ENCODE data around the gene IGFN1.
"Not testable (repeated sequence)": the region's sequence is repeated elsewhere in the genome, so short reads cannot be mapped to it uniquely, and the experiment has no call there.

Gene IGFN1

DNA sequence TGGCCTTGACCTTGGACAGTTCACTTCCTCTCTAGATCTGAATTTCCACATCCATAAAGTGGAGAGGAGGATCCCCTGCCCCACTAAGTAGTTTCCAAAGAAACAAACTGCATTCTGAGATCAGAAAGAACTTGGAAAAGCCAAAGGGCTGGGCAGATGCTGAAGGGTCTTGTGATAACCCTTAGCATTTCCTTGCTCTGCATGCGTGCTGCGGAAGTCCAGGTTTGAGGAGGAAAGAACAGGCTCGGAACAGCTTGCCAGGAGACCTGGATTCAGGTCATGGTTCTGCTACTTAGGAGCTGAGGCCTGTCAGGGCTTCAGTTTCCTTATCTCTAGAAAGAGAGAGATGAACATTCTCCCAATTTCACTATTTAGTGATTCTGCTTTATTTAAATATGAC is 27.2 kb downstream of the IGFN1 start:
- no peak for DNase-seq (ENCODE audit: low spot score)

DNA sequence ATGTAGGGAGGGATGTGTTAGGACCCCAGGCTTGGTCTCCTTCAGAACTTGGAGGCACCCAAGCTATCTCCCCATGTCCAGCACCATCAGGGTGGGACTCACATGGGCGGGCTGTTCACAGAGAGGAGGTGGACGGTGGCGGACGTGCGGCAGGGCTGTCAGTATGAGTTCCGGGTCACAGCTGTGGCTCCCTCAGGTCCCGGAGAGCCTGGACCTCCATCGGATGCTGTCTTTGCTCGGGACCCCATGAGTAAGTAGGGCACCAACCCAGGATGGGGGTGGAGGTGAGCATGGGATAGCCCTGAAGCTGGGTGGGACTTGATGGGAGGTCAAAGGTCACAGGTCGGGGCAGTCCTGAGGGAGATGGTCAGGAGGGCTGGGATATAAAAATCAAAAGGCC is 27.8 kb downstream of the IGFN1 start:
- no peak for DNase-seq (ENCODE audit: low spot score)

DNA sequence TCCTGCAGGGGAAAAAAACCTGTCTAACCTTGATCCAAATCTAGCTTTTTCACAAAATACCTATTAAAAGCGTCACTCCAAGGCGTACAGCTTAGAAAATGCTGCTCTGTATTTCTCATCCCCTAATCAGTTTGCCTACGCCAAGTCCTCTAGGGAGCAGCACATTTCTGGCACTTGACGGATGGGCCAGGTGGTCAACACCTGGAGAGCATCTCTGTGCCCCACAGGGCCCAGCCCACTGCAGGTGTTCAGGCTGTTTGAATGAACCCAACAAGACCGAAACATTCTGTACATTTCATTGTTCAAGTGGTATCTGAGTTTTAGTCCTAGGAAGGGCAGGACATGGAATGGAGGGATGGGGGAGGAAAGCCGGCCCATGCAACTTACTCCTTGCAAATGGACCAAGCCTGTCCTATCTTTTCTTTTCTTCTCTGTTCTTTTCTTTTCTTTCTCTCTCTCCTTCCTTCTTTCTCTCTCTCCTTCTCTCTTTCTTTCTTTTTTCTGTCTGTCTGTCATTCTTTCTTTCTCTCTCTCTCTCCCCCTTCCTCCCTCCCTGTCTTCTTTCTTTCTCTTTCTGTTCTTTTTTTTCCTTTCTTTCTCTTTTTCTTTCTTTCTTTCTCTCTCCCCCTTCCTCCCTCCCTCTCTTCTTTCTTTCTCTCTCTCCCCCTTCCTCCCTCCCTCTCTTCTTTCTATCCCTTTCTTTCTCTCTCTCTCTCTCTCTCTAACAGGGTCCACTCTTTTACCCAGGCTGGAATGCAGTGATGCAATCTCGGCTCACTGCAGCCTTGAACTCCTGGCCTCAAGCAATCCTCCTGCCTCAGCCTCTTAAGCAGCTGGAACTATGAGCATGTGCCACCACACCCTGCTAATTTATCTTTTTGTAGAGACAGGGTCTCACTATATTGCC is 29.1 kb downstream of the IGFN1 start:
- DNase-seq (ENCODE audit: low spot score): no peak

DNA sequence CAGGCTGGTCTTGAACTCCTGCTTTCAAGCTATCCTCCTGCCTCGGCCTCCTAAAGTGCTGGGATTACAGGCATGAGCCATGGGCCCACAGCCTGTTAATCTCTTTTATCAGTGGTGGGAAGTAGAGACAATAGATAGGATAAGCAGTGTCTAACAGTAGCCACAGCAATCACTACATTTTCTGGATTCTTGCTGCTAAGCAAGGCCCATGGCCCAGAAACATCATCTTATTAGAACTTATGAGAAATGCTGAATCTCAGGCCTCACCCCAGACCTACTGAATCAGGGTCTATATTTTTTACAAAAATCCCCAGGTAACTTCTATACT is 29.7 kb downstream of the IGFN1 start:
- DNase-seq (ENCODE audit: low spot score): no peak

DNA sequence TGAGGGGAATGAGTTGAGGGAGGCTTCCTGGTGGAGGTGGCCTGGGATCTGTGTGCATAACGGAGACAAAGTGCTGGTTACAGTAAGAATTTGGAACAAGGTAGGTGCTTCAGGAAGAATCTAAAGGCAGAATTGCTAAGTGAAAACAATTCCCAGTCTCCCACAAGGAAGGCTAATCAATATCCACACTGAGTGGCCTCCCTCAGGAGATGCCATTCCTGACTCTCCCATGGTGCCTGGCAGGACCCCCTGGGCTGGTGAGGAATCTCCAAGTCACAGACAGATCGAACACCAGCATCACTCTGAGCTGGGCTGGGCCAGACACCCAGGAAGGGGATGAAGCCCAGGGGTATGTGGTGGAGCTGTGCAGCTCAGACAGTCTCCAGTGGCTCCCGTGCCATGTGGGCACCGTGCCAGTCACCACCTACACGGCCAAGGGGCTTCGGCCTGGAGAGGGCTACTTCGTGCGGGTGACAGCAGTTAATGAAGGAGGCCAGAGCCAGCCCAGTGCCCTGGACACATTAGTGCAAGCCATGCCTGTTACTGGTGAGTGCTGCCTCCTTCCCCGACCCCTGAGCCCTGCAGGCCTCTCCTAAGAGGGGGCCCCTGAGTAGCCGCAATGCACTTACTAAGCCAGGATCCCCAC is 30.7 kb downstream of the IGFN1 start:
- no peak for DNase-seq (ENCODE audit: low spot score)

DNA sequence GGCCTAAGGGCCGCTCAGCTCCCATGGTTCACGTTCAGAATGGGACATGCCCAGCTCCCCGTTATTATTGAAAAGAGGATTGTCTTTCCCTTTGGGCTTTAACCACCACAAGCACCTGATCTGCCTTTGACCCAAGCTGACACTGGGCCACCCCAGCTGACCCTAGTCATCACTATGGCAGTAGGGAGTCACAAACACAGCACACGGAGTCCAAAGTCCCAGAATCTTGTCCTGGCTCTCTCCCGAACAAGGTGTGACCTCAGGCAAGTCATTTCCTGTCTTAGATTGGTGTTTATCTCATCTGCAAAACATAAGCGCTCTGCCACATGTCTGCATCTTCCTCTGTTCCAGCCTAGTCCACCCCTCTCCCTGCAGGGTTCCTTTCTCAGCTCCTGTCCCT is 31.5 kb downstream of the IGFN1 start:
- no peak for DNase-seq (ENCODE audit: low spot score)

DNA sequence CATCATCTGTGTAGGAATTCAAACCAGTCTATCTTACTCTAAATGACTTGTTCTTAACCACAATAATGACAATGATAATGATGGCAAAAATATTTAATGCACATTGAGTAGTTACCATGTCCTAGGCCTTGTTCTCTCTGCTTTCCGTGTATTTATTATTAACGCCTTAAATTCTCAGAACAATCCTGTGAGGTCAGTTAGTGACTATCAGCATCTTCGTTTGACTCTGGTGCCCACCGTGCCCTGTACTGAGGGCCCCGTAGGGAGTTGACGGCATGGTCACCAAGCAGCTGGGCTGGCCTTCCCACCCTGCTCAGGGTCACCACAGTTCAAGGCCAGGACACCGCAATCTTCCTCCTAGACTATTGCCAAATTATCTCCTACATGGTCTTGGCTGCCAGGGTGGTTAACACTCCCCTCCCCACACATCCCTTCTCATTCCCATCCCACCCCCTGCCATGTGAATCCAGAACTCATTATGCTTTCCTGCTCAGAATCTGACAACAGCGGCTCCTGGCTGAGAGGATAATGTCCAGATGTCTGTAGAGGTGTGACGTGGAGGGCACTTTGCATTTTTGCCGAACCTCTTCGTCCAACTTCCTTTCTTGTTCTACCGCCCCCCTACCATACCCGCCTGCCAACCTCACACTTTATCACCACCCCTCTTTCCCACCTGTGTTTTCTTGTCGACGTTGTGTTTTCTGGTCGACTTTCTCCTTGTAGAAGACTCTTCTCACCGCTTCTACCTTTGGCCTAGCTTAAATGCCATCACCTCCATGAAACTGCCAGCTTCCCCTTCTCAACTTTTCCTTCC is 33.4 kb downstream of the IGFN1 start:
- no peak for DNase-seq (ENCODE audit: low spot score)

DNA sequence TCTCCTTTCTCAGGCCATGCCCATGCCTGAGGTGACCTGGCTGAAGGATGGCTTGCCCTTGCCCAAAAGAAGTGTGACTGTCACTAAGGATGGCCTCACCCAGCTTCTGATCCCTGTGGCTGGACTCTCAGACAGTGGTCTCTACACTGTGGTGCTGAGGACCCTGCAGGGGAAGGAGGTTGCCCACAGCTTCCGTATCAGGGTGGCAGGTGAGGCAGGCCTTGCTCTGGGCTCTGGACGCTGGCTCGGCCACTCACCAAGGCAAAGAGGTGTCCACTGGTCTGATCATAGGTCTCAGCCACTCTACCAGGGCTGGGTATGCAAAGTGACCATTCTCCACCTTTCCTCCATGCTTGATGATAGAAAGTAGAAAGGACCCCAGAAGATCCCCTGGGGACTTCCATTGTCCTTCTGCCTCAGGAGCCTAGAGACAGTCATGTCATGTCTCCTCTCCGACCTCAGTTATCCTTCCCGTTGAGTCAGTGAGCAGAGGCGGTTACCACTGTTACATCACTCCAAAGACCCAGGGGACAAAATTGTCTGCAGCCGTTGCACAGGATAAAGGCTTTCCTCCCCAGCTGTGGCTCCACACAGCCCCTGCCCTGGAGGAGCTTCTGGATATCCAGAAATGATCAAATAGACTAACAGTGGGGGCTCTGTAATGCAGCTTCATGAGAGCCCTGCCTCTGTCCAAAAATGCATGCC is 34.2 kb downstream of the IGFN1 start:
- no peak for DNase-seq (ENCODE audit: low spot score)

DNA sequence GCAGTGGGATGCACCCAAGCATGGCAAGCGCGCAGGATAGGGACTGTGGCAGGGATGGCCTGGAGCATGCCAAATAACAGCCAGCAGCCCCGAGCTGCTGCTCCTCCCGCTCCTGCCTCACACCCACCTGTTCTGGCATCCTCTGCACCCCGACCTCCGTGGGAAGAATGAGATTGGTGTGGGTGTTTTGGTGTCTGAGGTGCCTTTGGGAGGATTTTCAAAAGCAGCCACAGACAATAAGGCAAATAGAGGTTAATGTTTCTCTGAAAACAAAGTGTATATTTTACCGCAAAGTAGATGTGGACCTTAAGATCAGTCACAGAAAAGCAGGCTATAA is 35.5 kb downstream of the IGFN1 start:
- DNase-seq (ENCODE audit: low spot score): no peak

DNA sequence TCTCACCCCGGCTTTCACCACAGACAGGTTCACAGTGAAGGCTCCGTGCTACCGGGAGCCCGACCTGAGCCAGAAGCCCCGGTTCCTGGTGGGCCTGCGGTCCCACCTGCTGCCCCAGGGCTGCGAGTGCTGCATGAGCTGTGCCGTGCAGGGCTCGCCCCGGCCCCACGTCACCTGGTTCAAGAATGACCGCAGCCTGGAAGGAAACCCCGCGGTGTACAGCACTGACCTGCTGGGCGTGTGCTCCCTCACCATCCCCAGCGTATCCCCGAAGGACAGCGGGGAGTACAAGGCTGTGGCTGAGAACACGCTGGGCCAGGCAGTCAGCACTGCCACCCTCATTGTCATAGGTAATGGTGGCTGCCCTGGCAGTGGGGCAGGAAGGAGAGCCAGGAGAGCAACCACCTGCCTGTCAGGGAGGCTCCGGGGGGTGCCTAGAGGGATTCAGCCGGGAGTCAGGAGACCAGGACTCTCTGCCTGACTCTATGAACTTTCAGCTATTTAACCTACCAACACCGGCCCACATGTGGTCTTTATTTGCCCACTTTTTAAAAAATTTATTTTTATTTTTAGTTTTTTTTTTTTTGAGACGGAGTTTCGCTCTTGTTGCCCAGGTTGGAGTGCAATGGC is 36.4 kb downstream of the IGFN1 start:
- DNase-seq (ENCODE audit: low spot score): no peak

DNA sequence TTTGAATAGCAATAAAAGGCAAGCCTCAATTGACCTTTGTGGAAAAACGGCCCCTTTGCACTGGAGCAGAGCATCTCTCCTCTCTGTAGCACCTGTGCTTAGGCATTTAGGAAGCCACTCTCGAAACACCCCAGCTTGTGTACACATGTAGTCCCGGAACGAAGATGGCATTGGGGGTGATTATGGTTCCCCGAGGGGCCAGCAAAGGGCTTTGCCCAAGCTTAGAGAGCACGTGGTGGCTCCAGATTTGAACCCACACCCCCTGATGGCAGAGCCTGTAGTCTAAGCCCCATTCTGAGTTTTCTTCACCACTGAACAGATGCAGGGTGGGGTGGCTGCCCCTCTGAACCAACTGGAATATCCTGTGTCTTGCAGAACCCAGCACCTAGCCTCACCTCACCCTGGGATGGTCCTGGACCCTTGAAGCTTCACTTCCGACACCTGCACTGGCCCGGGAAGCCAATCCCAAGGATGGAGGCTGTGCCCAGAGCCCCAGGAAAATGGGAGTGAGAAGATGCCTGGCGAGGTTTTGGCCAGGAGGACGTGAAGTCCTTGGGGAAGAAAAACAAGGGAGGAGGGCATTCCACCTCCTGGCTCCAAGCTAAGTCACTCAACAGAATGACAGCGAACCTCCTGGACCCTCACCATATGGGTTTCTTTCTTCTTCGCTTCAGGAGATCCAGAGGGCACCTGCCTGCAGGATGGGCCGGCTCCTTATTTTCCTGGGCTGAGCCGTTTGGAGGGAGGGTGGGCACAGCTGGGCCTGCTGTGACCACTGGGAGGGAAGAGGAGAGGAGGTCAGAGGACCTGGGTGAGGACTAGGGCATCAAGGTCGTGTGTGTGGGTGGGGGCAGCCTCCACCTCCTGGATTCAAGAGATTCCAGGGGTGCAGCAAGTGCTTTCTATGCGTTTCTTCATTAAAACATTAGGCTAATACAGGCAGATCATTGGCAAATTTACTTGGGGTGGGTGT is 37.7 kb downstream of the IGFN1 start:
- DNase-seq (ENCODE audit: low spot score): no peak

DNA sequence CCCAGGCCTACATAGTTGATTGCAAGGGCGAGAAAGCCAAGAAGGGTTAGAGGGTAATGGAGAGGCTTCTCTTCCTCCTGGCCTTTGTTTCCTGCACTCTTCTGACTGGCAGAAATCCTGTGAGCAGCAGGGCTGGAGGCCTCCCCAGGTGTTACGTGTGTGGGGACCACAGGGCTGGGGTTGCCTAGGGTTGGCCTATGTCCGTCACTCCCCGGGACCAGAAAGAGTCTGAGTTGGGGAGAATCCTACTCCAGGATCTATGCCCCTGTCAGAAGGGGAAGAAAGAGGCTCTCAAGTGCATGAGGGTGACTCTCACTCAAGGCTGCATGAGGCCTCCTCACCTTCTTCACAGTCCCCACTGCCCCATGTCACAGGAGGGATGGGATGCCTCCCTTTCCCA is 38.5 kb downstream of the IGFN1 start:
- DNase-seq (ENCODE audit: low spot score): no peak

DNA sequence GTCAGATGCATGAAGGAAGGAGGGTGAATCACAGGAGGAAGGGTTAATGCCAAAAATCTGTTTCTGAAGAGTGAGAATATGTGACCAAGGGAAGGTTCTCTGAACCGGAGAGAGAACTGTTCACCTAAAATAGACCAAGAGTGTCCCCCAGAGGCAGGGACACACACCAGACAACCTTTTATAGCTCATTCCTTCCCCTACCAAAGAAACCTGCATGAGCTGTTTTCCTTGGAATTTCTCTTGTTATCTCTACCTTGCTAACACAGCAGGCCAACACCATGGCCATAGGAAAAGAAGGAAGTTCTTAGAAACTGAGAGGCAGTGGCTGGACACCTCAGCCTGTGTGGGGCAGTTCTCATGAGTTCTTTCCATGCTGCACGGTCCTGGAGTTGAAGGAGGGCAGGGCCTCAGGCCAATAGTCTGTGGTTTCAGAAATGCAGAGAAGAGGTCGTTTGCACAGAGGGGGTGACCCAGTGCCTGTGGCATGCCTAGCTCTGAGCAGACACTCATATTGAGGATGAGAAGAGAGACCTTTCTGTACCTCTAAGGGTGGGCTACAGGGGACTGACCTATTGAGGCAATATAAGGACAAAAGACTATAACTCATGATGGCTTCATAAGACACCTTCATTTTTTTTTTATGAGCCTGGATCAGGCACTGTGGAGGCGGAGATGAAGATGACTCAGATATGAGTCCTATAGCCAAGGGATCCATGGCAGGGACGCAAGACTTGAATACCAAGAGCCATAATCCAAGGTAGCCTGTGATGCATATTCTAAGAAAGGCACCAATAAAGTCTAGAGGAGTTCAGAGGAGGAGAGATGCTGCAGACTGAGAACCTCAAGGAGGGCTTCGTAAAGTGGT is 39.4 kb downstream of the IGFN1 start:
- no peak for DNase-seq (ENCODE audit: low spot score)

DNA sequence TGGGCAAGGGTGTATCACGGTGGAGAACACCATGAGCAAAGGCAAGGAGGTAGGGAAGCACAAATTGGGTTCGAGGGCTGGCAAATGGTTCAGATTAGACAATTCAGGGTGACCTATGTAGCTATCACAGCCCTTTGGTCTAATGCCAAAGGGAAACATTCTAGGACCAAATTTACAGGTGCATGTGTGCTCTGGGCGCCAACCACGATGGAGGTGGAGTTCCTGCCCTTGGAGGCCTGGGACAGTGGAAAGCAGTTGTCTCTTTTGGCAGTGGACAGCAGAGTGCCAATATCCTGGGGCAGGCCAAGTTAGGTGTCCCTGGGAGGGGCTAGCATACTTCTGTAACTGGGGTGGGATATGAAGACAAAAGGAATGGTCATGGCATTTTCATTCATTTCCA is 40.1 kb downstream of the IGFN1 start:
- DNase-seq (ENCODE audit: low spot score): no peak

DNA sequence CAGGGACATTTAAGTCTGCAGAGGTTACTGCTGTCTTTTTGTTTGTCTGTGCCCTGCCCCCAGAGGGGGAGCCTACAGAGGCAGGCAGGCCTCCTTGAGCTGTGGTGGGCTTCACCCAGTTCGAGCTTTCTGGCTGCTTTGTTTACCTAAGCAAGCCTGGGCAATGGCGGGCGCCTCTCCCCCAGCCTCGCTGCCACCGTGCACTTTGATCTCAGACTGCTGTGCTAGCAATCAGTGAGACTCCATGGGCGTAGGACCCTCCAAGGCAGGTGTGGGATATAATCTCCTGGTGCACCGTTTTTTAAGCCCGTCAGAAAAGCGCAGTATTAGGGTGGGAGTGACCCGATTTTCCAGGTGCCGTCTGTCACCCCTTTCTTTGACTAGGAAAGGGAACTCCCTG is 49.0 kb downstream of the IGFN1 start:
- DNase-seq (ENCODE audit: low spot score): not testable (repeated sequence)

DNA sequence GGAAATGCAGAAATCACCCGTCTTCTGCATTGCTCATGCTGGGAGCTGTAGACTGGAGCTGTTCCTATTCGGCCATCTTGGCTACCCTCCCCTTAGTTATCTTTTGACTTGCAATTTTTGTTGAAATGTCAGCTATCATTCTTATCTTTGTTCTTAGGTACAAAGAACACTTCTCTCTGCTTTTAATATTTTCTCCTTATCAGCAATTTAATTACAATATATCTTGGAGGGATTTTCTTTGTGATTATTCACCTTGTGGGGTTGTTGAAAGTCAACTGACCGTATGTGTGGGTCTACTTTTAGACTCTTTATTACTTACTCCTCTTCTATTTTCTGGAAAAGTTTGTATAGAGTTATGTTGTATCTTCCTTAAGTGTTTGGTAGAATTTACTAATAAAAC is 49.5 kb downstream of the IGFN1 start:
- no peak for DNase-seq (ENCODE audit: low spot score)

DNA sequence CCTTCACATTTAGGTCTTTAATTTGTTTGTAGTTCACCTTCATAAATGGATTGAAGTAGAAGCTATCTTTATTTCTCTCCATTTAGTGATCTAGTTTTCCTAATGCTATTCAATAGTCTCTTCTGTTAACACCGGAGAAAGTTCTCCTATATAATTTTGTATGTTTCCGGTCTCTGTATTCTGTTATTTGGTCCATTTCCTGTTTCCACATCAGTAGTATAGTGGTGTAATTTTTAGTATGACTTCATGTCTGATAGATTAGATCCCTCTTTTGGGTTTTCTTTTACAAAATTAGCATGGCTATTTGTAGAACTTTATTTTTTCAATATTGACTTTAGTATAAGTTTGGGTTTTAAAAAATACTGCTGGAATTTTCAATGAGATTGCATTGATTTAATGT is 51.1 kb downstream of the IGFN1 start:
- no peak for DNase-seq (ENCODE audit: low spot score)

DNA sequence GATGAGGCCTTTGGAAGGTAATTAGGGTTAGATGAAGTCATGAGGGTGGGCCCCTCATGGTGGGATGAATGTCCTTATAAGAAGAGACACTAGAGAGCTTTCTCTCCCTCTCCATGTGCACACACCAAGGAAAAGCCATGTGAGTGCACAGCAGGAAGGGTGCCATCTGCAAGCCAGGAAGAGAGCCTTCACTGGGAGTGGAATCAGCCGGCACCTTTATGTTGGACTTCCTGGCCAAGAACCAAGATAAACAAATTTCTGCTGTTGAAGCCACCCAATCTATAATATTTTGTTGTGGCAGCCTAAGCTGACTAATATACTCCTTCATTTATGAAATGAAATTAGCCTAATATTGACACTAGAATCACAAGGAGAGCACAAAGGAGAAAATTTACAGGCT is 54.5 kb downstream of the IGFN1 start:
- no peak for DNase-seq (ENCODE audit: low spot score)

DNA sequence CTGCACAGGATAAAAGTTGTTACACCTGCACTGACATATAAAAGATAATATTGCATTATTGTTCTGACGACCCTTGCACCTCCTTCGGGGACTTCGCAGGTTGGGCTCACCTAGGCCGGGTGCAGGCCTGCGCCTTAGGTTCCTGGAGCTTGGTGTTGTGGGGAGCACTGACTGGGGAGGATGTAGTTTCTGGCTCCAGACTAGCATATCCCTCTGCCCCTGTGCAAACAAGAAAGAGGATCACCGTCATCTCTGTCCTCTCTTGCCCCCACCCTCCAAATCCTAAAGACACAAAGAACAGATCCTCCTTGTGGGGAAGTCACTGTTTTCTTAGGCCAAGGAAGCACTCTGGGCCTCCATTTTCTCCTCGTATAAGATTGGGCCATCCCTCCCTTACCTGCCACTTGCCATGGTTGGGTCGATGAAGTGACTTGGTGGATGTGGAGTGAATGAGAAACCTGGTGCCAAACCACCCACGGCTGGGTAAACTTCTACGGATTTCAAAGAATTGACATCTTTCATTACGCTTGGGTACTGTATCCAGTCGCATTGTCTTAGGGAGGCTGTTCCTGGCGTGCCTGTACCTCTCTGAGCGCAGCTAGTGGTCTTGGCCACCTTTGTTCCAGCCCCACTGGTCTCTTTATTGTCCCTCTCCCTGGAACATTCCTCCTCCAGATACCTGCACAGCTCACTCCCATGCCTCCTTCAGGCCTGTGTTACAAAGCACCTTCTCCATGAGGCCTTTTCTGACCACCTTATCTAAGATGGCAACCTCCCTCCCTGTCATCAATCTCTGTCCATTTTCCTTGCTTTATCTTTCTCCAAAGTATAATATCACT is 58.3 kb downstream of the IGFN1 start:
- DNase-seq (ENCODE audit: low spot score): no peak

All from hematopoietic multipotent progenitor cell treated with erythropoietin and hydrocortisone succinate and interleukin-3 and kit ligand, for 17 days (in vitro differentiated cells).